ENCODE results near the gene NCKAP5. TPM values are rescaled to one million over a fixed set of nuclear protein-coding genes. Genes with fewer than 3 reads are reported as not detected.
"Not testable (repeated sequence)": the region's sequence is repeated elsewhere in the genome, so short reads cannot be mapped to it uniquely, and the experiment has no call there.

Gene NCKAP5
- total RNA-seq, 1 donor from 2014 or later, result 0.87 TPM

GRCh38 chr2:132716954-132717353, 851.3 kb downstream of the NCKAP5 start:
- H3K9me3 Mint-ChIP-seq (ENCODE audit: low read depth), result no peaks in the 10 kb centered on the region
- H3K36me3 Mint-ChIP-seq (ENCODE audit: low read depth), result no peaks in the 10 kb centered on the region
- no peak for TF ChIP-seq CTCF (IDR thresholded peaks at IDR 0.05)
- H3K27me3 Mint-ChIP-seq (ENCODE audit: low read depth), result peaks cover 2% of the 10 kb centered on the region
- no peak for DNase-seq (ENCODE audit: low spot score)
- no peak overlapping the region for H3K27ac Mint-ChIP-seq (ENCODE audit: unreplicated experiment)
- H3K4me1 Mint-ChIP-seq (ENCODE audit: low read depth), result no peaks in the 10 kb centered on the region
- no peak overlapping the region for H3K4me3 Mint-ChIP-seq (ENCODE audit: unreplicated experiment)

DNA sequence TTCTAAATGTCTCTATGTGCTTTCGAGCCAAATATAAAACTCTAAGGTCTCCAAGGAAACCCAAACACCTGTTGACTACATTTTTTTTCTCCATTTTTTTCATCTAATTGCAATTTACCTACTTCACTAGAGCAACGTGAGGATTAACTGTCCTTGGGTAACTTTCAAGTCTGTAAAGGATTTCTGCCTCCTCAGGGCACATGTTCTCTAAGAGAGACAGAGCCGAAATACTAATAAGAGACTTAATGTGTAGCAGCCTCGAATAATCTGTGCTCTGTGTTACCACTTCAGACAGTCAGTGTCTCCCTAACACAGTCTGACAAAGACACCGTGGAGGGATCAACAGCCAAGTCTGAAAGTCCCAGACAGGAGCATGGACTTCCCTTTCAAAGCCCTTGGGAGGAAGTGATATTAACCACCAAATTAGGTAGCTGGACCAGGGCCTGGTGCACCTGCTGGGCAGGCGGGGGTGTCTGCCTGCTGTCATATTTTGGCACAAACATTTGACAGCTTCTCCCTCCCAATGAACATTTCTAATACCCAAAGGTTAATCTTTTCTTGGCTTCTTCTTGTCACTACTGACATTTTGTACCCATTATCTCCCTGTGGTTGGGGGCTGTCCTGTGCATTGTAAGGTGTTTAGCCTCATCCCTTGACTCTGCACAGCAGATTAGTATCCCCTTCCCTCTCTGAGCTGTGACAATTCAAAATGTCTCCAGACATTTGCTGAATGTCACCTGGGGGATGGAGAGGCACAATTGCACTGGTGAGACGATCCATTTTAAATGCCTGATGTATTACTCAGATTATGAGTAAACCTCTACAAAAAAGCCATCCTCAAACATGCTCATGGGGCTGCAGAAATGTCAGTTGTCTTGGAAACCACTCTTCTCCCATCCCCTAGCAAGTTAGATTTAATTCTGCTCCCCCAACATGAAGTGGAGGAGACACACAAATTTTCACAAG, 852.6 kb downstream of the NCKAP5 start:
- H3K4me3 Mint-ChIP-seq (ENCODE audit: unreplicated experiment), result no peak overlapping the region
- no peak for TF ChIP-seq CTCF (IDR thresholded peaks at IDR 0.05)
- H3K27me3 Mint-ChIP-seq (ENCODE audit: low read depth), result peaks cover 2% of the 10 kb centered on the region
- no peak overlapping the region for H3K27ac Mint-ChIP-seq (ENCODE audit: unreplicated experiment)
- no peak for DNase-seq (ENCODE audit: low spot score)
- no peaks in the 10 kb centered on the region for H3K4me1 Mint-ChIP-seq (ENCODE audit: low read depth)
- H3K36me3 Mint-ChIP-seq (ENCODE audit: low read depth), result no peaks in the 10 kb centered on the region
- no peaks in the 10 kb centered on the region for H3K9me3 Mint-ChIP-seq (ENCODE audit: low read depth)

DNA sequence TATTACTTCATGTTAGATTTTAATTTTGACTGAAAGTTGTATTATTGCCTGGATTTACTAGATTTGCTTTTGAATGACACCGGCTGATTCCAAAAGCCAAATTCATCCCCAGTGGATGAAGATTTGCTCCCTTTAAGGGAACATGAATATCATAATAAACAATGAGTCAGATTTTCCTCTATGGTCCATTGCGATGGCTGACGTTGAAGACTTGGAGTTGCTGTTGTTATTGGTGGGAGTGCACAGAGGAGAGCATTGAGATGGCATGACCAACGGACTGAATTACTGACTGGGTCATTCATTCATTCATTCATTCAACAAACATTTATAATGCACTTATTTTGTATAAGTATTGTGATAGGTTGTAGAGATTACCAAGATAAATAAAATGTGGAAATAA, 864.9 kb downstream of the NCKAP5 start:
- H3K9me3 Mint-ChIP-seq (ENCODE audit: low read depth), result no peaks in the 10 kb centered on the region

GRCh38 chr2:132701810-132702209, 866.5 kb downstream of the NCKAP5 start:
- H3K9me3 Mint-ChIP-seq (ENCODE audit: low read depth), result no peaks in the 10 kb centered on the region
- H3K27ac Mint-ChIP-seq (ENCODE audit: unreplicated experiment), result no peak overlapping the region
- no peak overlapping the region for H3K4me3 Mint-ChIP-seq (ENCODE audit: unreplicated experiment)
- TF ChIP-seq CTCF (IDR thresholded peaks at IDR 0.05), result no peak
- peaks cover 2% of the 10 kb centered on the region for H3K27me3 Mint-ChIP-seq (ENCODE audit: low read depth)
- H3K36me3 Mint-ChIP-seq (ENCODE audit: low read depth), result no peaks in the 10 kb centered on the region
- H3K4me1 Mint-ChIP-seq (ENCODE audit: low read depth), result peaks cover 2% of the 10 kb centered on the region
- DNase-seq (ENCODE audit: low spot score), result no peak

More for the DNA sequence above, 864.9 kb downstream of the NCKAP5 start:
- no peak for DNase-seq (ENCODE audit: low spot score)
- Mint-ChIP-seq H3K27me3 (ENCODE audit: low read depth) (peaks cover 2% of the 10 kb centered on the region), H3K36me3 (ENCODE audit: low read depth) (no peaks in the 10 kb centered on the region), H3K4me1 (ENCODE audit: low read depth) (peaks cover 2% of the 10 kb centered on the region), H3K4me3 (ENCODE audit: unreplicated experiment) (no peak overlapping the region), H3K27ac (ENCODE audit: unreplicated experiment) (no peak overlapping the region)
- TF ChIP-seq CTCF (IDR thresholded peaks at IDR 0.05), result no peak

- not testable (repeated sequence) for H3K4me1 Mint-ChIP-seq (ENCODE audit: low read depth); H3K9me3 Mint-ChIP-seq (ENCODE audit: low read depth)
Measured at GRCh38 chr2:132699802-132700201, 868.5 kb downstream of the NCKAP5 start.

GRCh38 chr2:132698347-132698746, 869.9 kb downstream of the NCKAP5 start:
- not testable (repeated sequence) for H3K4me3 Mint-ChIP-seq (ENCODE audit: unreplicated experiment)

More at GRCh38 chr2:132699802-132700201, 868.5 kb downstream of the NCKAP5 start:
- H3K4me3 Mint-ChIP-seq (ENCODE audit: unreplicated experiment); H3K27me3 Mint-ChIP-seq (ENCODE audit: low read depth); H3K36me3 Mint-ChIP-seq (ENCODE audit: low read depth); DNase-seq (ENCODE audit: low spot score); H3K27ac Mint-ChIP-seq (ENCODE audit: unreplicated experiment): not testable (repeated sequence)

More at GRCh38 chr2:132698347-132698746, 869.9 kb downstream of the NCKAP5 start:
- H3K9me3 Mint-ChIP-seq (ENCODE audit: low read depth); H3K4me1 Mint-ChIP-seq (ENCODE audit: low read depth); H3K27me3 Mint-ChIP-seq (ENCODE audit: low read depth); DNase-seq (ENCODE audit: low spot score); H3K36me3 Mint-ChIP-seq (ENCODE audit: low read depth); H3K27ac Mint-ChIP-seq (ENCODE audit: unreplicated experiment): not testable (repeated sequence)

All from chondrocyte (in vitro differentiated cells).